Heart left ventricle (tissue), 13 donors: ENCODE measurements around the gene NFATC1.

ENCODE experiments used
- POLR2A ChIP-seq, 2 donors: fragments of 450-650 bp; IDR thresholded peaks; one replicate each; pipeline ENCODE4 v1.6.1; 2017; ENCODE audit warnings: antibody characterized with exemption in 2 of 2, mild to moderate bottlenecking in 2 of 2, moderate library complexity in 2 of 2
- TF ChIP-seq, protein P1 (sequence below), 12 donors: fragments of 200-600 bp; sonication (generic) in 4 of 12; IDR thresholded peaks; one replicate each; pipeline versions ENCODE4 v1.5.0 to v1.8.0; 2018 to 2022; ENCODE audit warnings: antibody characterized with exemption in 12 of 12, mild to moderate bottlenecking in 5 of 12
- donor health status: ischemic (EF 13 %, LVEDD 7.1; RV severe dilation, severe dysfunction).
- donor health status: DM: no; HTN: yes; CAD: no.
- donor health status: DM: no; HTN: no; CAD: no.
- donor health status: ischemic (EF 25% LVEDD 6.9; RV normal size, moderate dysfunction).
- donor health status: ischemic (EF 25% LVEDD 5.7; RV mildly dilated, moderate dysfunction).
- donor health status: ischemic (EF 35%, LVEDD 5.7; RV mildly dilated, moderate dysfunction).
- donor health status: nonischemic (EF 11% LVEDD 7.7; RV severe dilation, severe dysfunction).
- donor health status: DM: yes; HTN: yes; CAD: no.
- donor health status: PGD.
- donor health status: ischemic (EF 29% LVEDD 5.4; RV normal size, mild dysfunction).
- donor health status: nonischemic (EF 23%, LVEDD 6.1; RV moderate dilation, normal function).

DNA sequence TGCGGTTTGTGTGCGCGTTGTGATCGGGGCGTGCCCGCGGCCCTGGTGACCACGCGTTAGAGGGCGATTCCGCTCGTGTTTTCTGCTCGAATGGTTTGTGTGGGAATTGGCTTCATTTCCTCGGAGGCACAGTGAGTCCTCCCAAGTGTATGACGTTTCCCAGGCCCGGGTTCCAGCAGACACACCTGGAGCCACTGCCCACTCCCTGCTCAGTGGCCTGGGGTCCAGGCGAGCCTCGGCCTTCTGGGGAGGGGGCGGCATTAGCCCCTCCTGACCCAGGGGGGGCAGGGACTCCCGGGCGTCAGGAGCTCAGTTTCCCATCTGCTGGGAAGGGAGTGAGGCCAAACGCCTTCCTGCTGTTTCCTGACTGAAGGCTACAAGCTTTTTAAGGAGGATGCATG lies 92.1 kb downstream of the NFATC1 start:
- TF ChIP-seq, protein P1, sequence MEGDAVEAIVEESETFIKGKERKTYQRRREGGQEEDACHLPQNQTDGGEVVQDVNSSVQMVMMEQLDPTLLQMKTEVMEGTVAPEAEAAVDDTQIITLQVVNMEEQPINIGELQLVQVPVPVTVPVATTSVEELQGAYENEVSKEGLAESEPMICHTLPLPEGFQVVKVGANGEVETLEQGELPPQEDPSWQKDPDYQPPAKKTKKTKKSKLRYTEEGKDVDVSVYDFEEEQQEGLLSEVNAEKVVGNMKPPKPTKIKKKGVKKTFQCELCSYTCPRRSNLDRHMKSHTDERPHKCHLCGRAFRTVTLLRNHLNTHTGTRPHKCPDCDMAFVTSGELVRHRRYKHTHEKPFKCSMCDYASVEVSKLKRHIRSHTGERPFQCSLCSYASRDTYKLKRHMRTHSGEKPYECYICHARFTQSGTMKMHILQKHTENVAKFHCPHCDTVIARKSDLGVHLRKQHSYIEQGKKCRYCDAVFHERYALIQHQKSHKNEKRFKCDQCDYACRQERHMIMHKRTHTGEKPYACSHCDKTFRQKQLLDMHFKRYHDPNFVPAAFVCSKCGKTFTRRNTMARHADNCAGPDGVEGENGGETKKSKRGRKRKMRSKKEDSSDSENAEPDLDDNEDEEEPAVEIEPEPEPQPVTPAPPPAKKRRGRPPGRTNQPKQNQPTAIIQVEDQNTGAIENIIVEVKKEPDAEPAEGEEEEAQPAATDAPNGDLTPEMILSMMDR (IDR thresholded peaks at IDR 0.05) = no peak
- no peak for TF ChIP-seq POLR2A (IDR thresholded peaks at IDR 0.05)
